SK-N-SH (cell line): ENCODE measurements around the gene CAPN10. TPM values are rescaled to one million over a fixed set of nuclear protein-coding genes. Genes with fewer than 3 reads are reported as not detected.

ENCODE experiments used
- CTCF ChIA-PET: fragments of 300-600, 350-600 bp; formaldehyde crosslinking; extraction: SDS; loops from one replicate; lab custom pipeline; 2021; lab: Yijun Ruan, JAX
- POLR2A ChIA-PET: fragments of 350-600 bp; sonication (Branson Sonifier 250); formaldehyde crosslinking; extraction: SDS; loops from one replicate; lab custom pipeline; 2020; ENCODE audit warnings: antibody characterized with exemption, inconsistent platforms; lab: Yijun Ruan, JAX
- DNase-seq: peaks from one replicate; pipeline ENCODE4 v3.0.0; 2012
- H2AFZ ChIP-seq: fragments of 200-600 bp; sonication (generic); 2 replicates; pipeline ENCODE4 v1.8.1; 2016; ENCODE audit warnings: antibody characterized with exemption, mild to moderate bottlenecking, low read depth
- H3F3A ChIP-seq: fragments of 200-600 bp; sonication (generic); replicated peaks from 2 replicates; pipeline ENCODE3; 2016; ENCODE audit warnings: antibody characterized with exemption, mild to moderate bottlenecking; ENCODE audit not compliant: insufficient read depth
- H3K27ac ChIP-seq, 2 experiments: fragments of 200-500 bp in 1 of 2; fragments of 200-600 bp in 1 of 2; sonication (Bioruptor generic) in 1 of 2; sonication (generic), shearing (Covaris generic) in 1 of 2; 2 replicates each; pipeline versions ENCODE4 v1.5.1 to v1.6.1; 2014 to 2016; ENCODE audit warnings: low read depth in 2 of 2, inconsistent platforms in 1 of 2, low read length in 1 of 2, mild to moderate bottlenecking in 1 of 2, mixed read lengths in 1 of 2
- H3K27me3 ChIP-seq: fragments of 200-600 bp; sonication (generic), shearing (Covaris generic); 2 replicates; pipeline ENCODE4 v1.6.1; 2016; ENCODE audit warnings: mixed run types; ENCODE audit not compliant: insufficient read depth
- H3K36me3 ChIP-seq, 2 experiments: fragments of 200-500 bp in 1 of 2; fragments of 200-600 bp in 1 of 2; sonication (Bioruptor generic) in 1 of 2; sonication (generic) in 1 of 2; replicated peaks in 1 of 2; 2 replicates each; pipeline versions ENCODE3 to v1.5.1; 2014 to 2016; ENCODE audit warnings: low read length in 1 of 2, mild to moderate bottlenecking in 1 of 2; ENCODE audit not compliant: insufficient read depth in 2 of 2, control insufficient read depth in 1 of 2
- H3K4me1 ChIP-seq, 2 experiments: fragments of 200-500 bp in 1 of 2; fragments of 200-600 bp in 1 of 2; sonication (Bioruptor generic) in 1 of 2; sonication (generic), shearing (Covaris generic) in 1 of 2; 2 replicates each; pipeline versions ENCODE4 v1.5.1 to v1.6.1; 2014 to 2016; ENCODE audit warnings: low read depth in 1 of 2, low read length in 1 of 2, mixed run types in 1 of 2; ENCODE audit not compliant: insufficient read depth in 2 of 2, control insufficient read depth in 1 of 2
- H3K4me2 ChIP-seq: fragments of 200-600 bp; sonication (generic), shearing (Covaris generic); 2 replicates; pipeline ENCODE4 v1.6.1; 2017; ENCODE audit warnings: mixed run types
- H3K4me3 ChIP-seq, 2 experiments: fragments of 200-500 bp in 1 of 2; fragments of 200-600 bp in 1 of 2; sonication (Bioruptor generic) in 1 of 2; sonication (generic), shearing (Covaris generic) in 1 of 2; 2 replicates each; pipeline versions ENCODE4 v1.5.1 to v1.8.1; 2014 to 2016; ENCODE audit warnings: low read depth in 2 of 2, inconsistent platforms in 1 of 2, low read length in 1 of 2, mild to moderate bottlenecking in 1 of 2, mixed read lengths in 1 of 2, moderate library complexity in 1 of 2
- H3K79me2 ChIP-seq: fragments of 200-600 bp; sonication (generic); 2 replicates; pipeline ENCODE4 v1.8.1; 2017; ENCODE audit warnings: mild to moderate bottlenecking; ENCODE audit not compliant: insufficient read depth
- H3K9ac ChIP-seq: fragments of 200-600 bp; sonication (generic); 2 replicates; pipeline ENCODE4 v1.6.1; 2017; ENCODE audit warnings: mixed run types
- H3K9me2 ChIP-seq: fragments of 200-600 bp; sonication (generic); 2 replicates; pipeline ENCODE4 v1.6.1; 2017; ENCODE audit warnings: mixed run types
- H3K9me3 ChIP-seq: fragments of 200-600 bp; sonication (generic); 2 replicates; pipeline ENCODE4 v1.6.1; 2017; ENCODE audit warnings: mixed run types, mild to moderate bottlenecking, moderate library complexity
- H4K20me1 ChIP-seq: fragments of 200-600 bp; sonication (generic); 2 replicates; pipeline ENCODE4 v1.6.1; 2017; ENCODE audit warnings: mild to moderate bottlenecking, mixed run types; ENCODE audit not compliant: insufficient read depth
- CTCF ChIP-seq: fragments of 200-600 bp; sonication (generic); IDR thresholded peaks from 2 replicates; pipeline ENCODE4 v1.6.1; 2017; ENCODE audit warnings: antibody characterized with exemption, mild to moderate bottlenecking, moderate library complexity
- ELF1 ChIP-seq: IDR thresholded peaks from 2 replicates; pipeline ENCODE4 v1.4.0; 2012
- EP300 ChIP-seq, 2 experiments: IDR thresholded peaks; 2 replicates each; pipeline versions ENCODE4 v1.4.0 to v1.6.1; 2012; ENCODE audit warnings: borderline replicate concordance in 1 of 2, low read depth in 1 of 2, low read length in 1 of 2
- FOSL2 ChIP-seq: IDR thresholded peaks from 2 replicates; pipeline ENCODE4 v1.4.0; 2012; ENCODE audit warnings: low read depth, mild to moderate bottlenecking, moderate library complexity, borderline replicate concordance
- GABPA ChIP-seq: IDR thresholded peaks from 2 replicates; pipeline ENCODE4 v1.4.0; 2012; ENCODE audit warnings: low read depth, mild to moderate bottlenecking
- GATA2 ChIP-seq: sonication (generic); formaldehyde crosslinking; IDR thresholded peaks from 2 replicates; pipeline ENCODE4 v1.5.0; 2020; ENCODE audit warnings: mild to moderate bottlenecking, missing genetic modification reagents
- MXI1 ChIP-seq: IDR thresholded peaks from 2 replicates; pipeline ENCODE4 v1.6.1; 2012; ENCODE audit warnings: mild to moderate bottlenecking, low read depth, low read length, improper control_type of control experiment
- NRF1 ChIP-seq: IDR thresholded peaks from 2 replicates; pipeline ENCODE4 v1.6.1; 2012; ENCODE audit warnings: low read depth, mild to moderate bottlenecking, low read length
- PBX3 ChIP-seq: IDR thresholded peaks from 2 replicates; pipeline ENCODE4; 2012
- POLR2AphosphoS5 ChIP-seq: IDR thresholded peaks from 2 replicates; pipeline ENCODE4 v1.6.1; 2012; ENCODE audit warnings: low read depth, low read length
- RAD21 ChIP-seq: IDR thresholded peaks from 2 replicates; pipeline ENCODE4 v1.6.1; 2012; ENCODE audit warnings: mild to moderate bottlenecking, low read length
- REST ChIP-seq: IDR thresholded peaks from 2 replicates; pipeline ENCODE4 v1.6.1; 2012; ENCODE audit warnings: mild to moderate bottlenecking, low read depth, low read length, moderate library complexity
- TAF1 ChIP-seq: IDR thresholded peaks from 2 replicates; pipeline ENCODE4 v1.6.1; 2012; ENCODE audit warnings: low read depth, mild to moderate bottlenecking, low read length, moderate library complexity, borderline replicate concordance
- USF2 ChIP-seq: fragments of 150-350 bp; IDR thresholded peaks from 2 replicates; pipeline ENCODE4 v1.6.1; 2017; ENCODE audit warnings: antibody characterized with exemption, low read length, low read depth, borderline replicate concordance
- ZBTB33 ChIP-seq: IDR thresholded peaks from 2 replicates; pipeline ENCODE4 v1.4.0; 2012; ENCODE audit warnings: low read depth, borderline replicate concordance
- WGBS: methylation state at CpG from one replicate; pipeline ENCODE4 v1.1.6; 2017; ENCODE audit warnings: low lambda C conversion rate; 5-methylcytosine and 5-hydroxymethylcytosine counted together
- polyA plus RNA-seq, 3 experiments: library from polyadenylated mRNA; depleted of rRNA; stranded (reverse); fragments of >200 nt; gene quantifications; 2 replicates each; pipeline ENCODE4 v1.2.3, GENCODE V29; 2012

CAPN10 gene
- polyA plus RNA-seq, 1 of the 3 experiments (the other 2 are of a cell fraction), result 24.0 TPM

- TF ChIP-seq REST (no peak), PBX3 (no peak), CTCF (no peak), USF2 (no peak), GATA2 (CRISPR knock-in tag) (no peak), FOSL2 (no peak), ELF1 (no peak)
Observed at GRCh38 chr2:240631548-240632305, 45.2 kb downstream of the CAPN10 start (continued).

GRCh38 chr2:240632306-240632721, 45.8 kb downstream of the CAPN10 start:
- Histone ChIP-seq H2AFZ (no peak overlapping the region), H3K4me2 (no peak overlapping the region), H4K20me1 (no peaks in the 10 kb centered on the region), H3K79me2 (no peaks in the 10 kb centered on the region), H3K4me1 (no peaks in the 10 kb centered on the region), H3K27ac (no peak overlapping the region), H3K9me3 (no peaks in the 10 kb centered on the region), H3K9ac (no peak overlapping the region), H3K27me3 (no peaks in the 10 kb centered on the region), H3F3A (no peaks in the 10 kb centered on the region), H3K9me2 (no peaks in the 10 kb centered on the region), H3K36me3 (no peaks in the 10 kb centered on the region), H3K4me3 (no peak overlapping the region)
- peak; percentile 9 for DNase-seq
- TF ChIP-seq NRF1 (no peak), GABPA (no peak), PBX3 (no peak), POLR2AphosphoS5 (no peak), EP300 (IDR thresholded peaks at IDR 0.05; ENCODE audit: borderline replicate concordance in 1 of 2, low read depth in 1 of 2, low read length in 1 of 2) (no peak), MXI1 (no peak), RAD21 (no peak), ELF1 (no peak), TAF1 (no peak), USF2 (no peak), ZBTB33 (no peak)
- CTCF ChIA-PET, result no interaction called here
- no CpG with 5 or more reads among the region's 1 CpG for WGBS
- POLR2A ChIA-PET, result no interaction called here
